NCI-H524 (cell line): ENCODE results near the gene HOATZ.
A peak's percentile ranks its signal among the peaks of the same experiment; 100 is the strongest.

ENCODE experiments used
- DNase-seq, 2 experiments: peaks; one replicate each; lab custom pipeline; 2025; lab: John Stamatoyannopoulos, UW

Gene HOATZ

GRCh38 chr11:111581341-111581740, 66.8 kb downstream of the HOATZ start:
- no peak for DNase-seq

DNA sequence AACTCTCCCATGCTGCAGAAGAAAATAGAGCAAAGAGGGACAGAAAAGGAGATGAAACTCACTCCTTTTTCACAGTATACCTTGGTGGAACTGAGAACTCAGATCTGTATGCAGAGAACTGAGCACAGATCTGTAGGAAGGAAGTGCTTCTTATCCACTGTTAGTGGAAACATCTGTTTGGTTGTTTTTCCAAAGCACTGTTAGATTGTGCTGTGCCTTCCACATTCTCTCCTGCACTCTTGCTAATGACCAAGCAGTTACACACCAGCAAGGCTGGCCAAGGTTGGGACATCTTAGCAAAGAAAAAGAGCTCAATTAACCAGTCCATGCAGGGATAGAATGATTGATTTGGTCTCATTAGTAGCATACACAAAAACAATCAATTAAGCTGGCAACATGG, 67.6 kb downstream of the HOATZ start:
- no peak for DNase-seq

GRCh38 chr11:111582881-111583280, 68.3 kb downstream of the HOATZ start:
- DNase-seq = no peak

GRCh38 chr11:111585371-111585770, 70.8 kb downstream of the HOATZ start:
- DNase-seq = no peak

DNA sequence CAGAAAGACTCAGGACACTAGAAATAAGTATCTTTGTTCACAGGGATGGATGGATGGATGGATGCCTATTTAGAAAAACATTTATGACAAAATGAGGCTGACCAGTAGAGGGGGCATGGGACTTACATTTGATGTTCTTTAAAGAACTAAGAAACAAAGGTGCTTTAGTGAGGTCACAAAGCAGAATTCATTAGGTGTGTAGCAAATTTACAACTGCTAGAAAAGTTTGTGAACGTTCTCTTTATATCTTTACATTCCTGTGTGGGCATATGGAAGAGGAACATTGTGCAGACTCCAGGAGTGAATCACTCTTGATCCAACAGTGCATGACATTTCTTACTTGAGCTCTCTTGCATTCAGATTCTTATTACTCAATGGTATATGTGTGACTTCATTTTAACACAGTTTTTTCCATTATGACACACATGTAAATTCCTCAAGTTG, 71.8 kb downstream of the HOATZ start:
- peak in 1 of 2 experiments; percentile 54 for DNase-seq
